ENCODE data around the gene CNTNAP5.

DNA sequence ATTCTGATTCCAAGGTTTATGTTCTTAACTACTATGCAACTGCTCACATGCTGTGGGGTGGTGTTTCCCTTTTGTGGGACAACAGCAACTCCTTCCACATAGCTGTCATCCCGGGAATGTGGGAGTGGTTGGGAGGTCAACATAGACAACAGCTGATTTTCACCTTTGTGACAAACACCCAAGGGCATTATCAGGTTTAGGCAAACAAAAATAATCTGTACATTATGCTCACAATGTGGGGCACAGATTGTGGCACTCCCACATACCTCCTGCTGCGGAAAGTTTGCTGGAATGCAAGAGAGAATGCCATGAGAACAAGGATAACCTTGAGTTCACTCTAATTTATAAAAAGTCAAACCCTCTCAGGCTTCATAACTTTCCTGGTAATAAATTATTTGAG is 582.6 kb downstream of the CNTNAP5 start:
- TF ChIP-seq MAFK (IDR thresholded peaks at IDR 0.05; ENCODE audit: low read depth, low read length) (no peak), RFX5 (IDR thresholded peaks at IDR 0.05; ENCODE audit: low read depth, low read length) (no peak), POLR2A (IDR thresholded peaks at IDR 0.05; ENCODE audit: low read depth, low read length) (no peak)
- TF ChIP-seq, protein P1, sequence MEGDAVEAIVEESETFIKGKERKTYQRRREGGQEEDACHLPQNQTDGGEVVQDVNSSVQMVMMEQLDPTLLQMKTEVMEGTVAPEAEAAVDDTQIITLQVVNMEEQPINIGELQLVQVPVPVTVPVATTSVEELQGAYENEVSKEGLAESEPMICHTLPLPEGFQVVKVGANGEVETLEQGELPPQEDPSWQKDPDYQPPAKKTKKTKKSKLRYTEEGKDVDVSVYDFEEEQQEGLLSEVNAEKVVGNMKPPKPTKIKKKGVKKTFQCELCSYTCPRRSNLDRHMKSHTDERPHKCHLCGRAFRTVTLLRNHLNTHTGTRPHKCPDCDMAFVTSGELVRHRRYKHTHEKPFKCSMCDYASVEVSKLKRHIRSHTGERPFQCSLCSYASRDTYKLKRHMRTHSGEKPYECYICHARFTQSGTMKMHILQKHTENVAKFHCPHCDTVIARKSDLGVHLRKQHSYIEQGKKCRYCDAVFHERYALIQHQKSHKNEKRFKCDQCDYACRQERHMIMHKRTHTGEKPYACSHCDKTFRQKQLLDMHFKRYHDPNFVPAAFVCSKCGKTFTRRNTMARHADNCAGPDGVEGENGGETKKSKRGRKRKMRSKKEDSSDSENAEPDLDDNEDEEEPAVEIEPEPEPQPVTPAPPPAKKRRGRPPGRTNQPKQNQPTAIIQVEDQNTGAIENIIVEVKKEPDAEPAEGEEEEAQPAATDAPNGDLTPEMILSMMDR (conservative IDR thresholded peaks at IDR 0.05; ENCODE audit: low read depth, low read length), result no peak

Data from IMR-90 (cell line).